Breast epithelium (tissue), 4 donors: Measurements from ENCODE around the gene CDK3. TPM values are rescaled to one million over a fixed set of nuclear protein-coding genes. Genes with fewer than 3 reads are reported as not detected.

Experiments used
- DNase-seq, 2 donors: peaks; one replicate each; pipeline ENCODE4 v3.0.0-alpha.2; 2019; ENCODE audit warnings: low spot score in 2 of 2
- H3K27ac ChIP-seq, 2 donors: fragments of 200-600 bp; sonication (generic) in 1 of 2; one replicate each; pipeline ENCODE4 v1.5.1; 2016 to 2019; ENCODE audit warnings: mild to moderate bottlenecking in 1 of 2
- H3K27me3 ChIP-seq, 2 donors: fragments of 200-600 bp; sonication (generic) in 1 of 2; one replicate each; pipeline versions ENCODE4 v1.5.1 to v1.6.0; 2017 to 2019; ENCODE audit warnings: control low read depth in 1 of 2, mild to moderate bottlenecking in 1 of 2
- H3K36me3 ChIP-seq: fragments of 200-600 bp; one replicate; pipeline ENCODE4 v1.5.1; 2019
- H3K4me1 ChIP-seq, 2 donors: fragments of 200-600 bp; sonication (generic); one replicate each; pipeline ENCODE4 v1.5.1; 2016 to 2019; ENCODE audit warnings: control low read depth in 1 of 2
- H3K4me3 ChIP-seq, 3 donors: fragments of 200-600 bp; sonication (generic); 1 replicate in 2 of 3; 2 replicates in 1 of 3; pipeline ENCODE4 v1.5.1; 2016 to 2019; ENCODE audit warnings: mild to moderate bottlenecking in 3 of 3, moderate library complexity in 2 of 3
- H3K9me3 ChIP-seq, 2 donors: fragments of 200-600 bp; sonication (generic) in 1 of 2; one replicate each; pipeline ENCODE4 v1.5.1; 2016 to 2019; ENCODE audit warnings: control low read depth in 1 of 2
- CTCF ChIP-seq, 3 donors: fragments of 450-650 bp; IDR thresholded peaks; one replicate each; pipeline ENCODE4 v1.5.1; 2016 to 2017; ENCODE audit warnings: antibody characterized with exemption in 3 of 3, mild to moderate bottlenecking in 3 of 3, moderate library complexity in 3 of 3
- POLR2A ChIP-seq: fragments of 450-650 bp; IDR thresholded peaks from one replicate; pipeline ENCODE4 v1.6.1; 2016; ENCODE audit warnings: antibody characterized with exemption, mild to moderate bottlenecking, moderate library complexity
- POLR2AphosphoS5 ChIP-seq, 3 donors: sonication (generic); formaldehyde crosslinking; IDR thresholded peaks; one replicate each; pipeline ENCODE4 v1.6.1; 2017; ENCODE audit warnings: antibody characterized with exemption in 3 of 3
- intact Hi-C: fragments of 100-400 bp; cut with DNase I; formaldehyde crosslinking; loops from one replicate; pipeline ENCODE4 v1.15.1; 2023; ENCODE audit warnings: low total_unique reads
- total RNA-seq, 3 donors: library from RNA; depleted of rRNA; stranded (reverse); fragments of >200 nt; gene quantifications; one replicate each; pipeline ENCODE4 v1.1.0, GENCODE V29; 2016

CDK3 gene
- total RNA-seq, 3 donors from 2014 or later = 6.6 to 13.0 (median 9.5) TPM

GRCh38 chr17:76011951-76012350 lies 11.3 kb downstream of the CDK3 start:
- no peak overlapping the region for H3K4me3 ChIP-seq
- no peaks in the 10 kb centered on the region for H3K9me3 ChIP-seq
- no peaks in the 10 kb centered on the region for H3K4me1 ChIP-seq
- no peaks in the 10 kb centered on the region for H3K27me3 ChIP-seq
- DNase-seq = no peak
- H3K36me3 ChIP-seq = no peaks in the 10 kb centered on the region
- TF ChIP-seq CTCF (IDR thresholded peaks at IDR 0.05) (no peak), POLR2AphosphoS5 (IDR thresholded peaks at IDR 0.05) (no peak), POLR2A (no peak)
- intact Hi-C loops = no loop called here
- H3K27ac ChIP-seq = no peak overlapping the region

GRCh38 chr17:76013377-76013932 lies 12.8 kb downstream of the CDK3 start:
- H3K4me3 ChIP-seq = no peak overlapping the region
- TF ChIP-seq POLR2AphosphoS5 (IDR thresholded peaks at IDR 0.05) = no peak
- TF ChIP-seq POLR2A = no peak
- TF ChIP-seq CTCF (IDR thresholded peaks at IDR 0.05) = no peak
- H3K9me3 ChIP-seq = no peaks in the 10 kb centered on the region
- H3K36me3 ChIP-seq = no peaks in the 10 kb centered on the region
- no peak overlapping the region for H3K27ac ChIP-seq
- intact Hi-C loops = no loop called here
- no peaks in the 10 kb centered on the region for H3K27me3 ChIP-seq
- no peaks in the 10 kb centered on the region for H3K4me1 ChIP-seq
- DNase-seq = no peak

- intact Hi-C loops = no loop called here
- peak; percentile 50 to 72 for DNase-seq
Measured at GRCh38 chr17:76014100-76014924, 13.7 kb downstream of the CDK3 start.

GRCh38 chr17:76014925-76015261 lies 14.2 kb downstream of the CDK3 start:
- no peaks in the 10 kb centered on the region for H3K4me1 ChIP-seq
- DNase-seq = no peak
- H3K27me3 ChIP-seq = no peaks in the 10 kb centered on the region
- intact Hi-C loops = no loop called here
- H3K36me3 ChIP-seq = no peaks in the 10 kb centered on the region
- no peak overlapping the region for H3K4me3 ChIP-seq
- H3K27ac ChIP-seq = no peak overlapping the region
- no peak for TF ChIP-seq CTCF (IDR thresholded peaks at IDR 0.05)
- TF ChIP-seq POLR2AphosphoS5 (IDR thresholded peaks at IDR 0.05) = no peak
- TF ChIP-seq POLR2A = no peak
- no peaks in the 10 kb centered on the region for H3K9me3 ChIP-seq

More at GRCh38 chr17:76014100-76014924, 13.7 kb downstream of the CDK3 start:
- no peaks in the 10 kb centered on the region for H3K9me3 ChIP-seq
- TF ChIP-seq CTCF (IDR thresholded peaks at IDR 0.05) = peak; percentile 74 to 93 (median 90)
- no peak for TF ChIP-seq POLR2A
- H3K4me1 ChIP-seq = no peaks in the 10 kb centered on the region
- no peak overlapping the region for H3K4me3 ChIP-seq
- no peak overlapping the region for H3K27ac ChIP-seq
- H3K27me3 ChIP-seq = no peaks in the 10 kb centered on the region
- no peaks in the 10 kb centered on the region for H3K36me3 ChIP-seq
